ENCODE data around the gene LCN2. TPM values are rescaled to one million over a fixed set of nuclear protein-coding genes. Genes with fewer than 3 reads are reported as not detected.
"Not testable (repeated sequence)": the region's sequence is repeated elsewhere in the genome, so short reads cannot be mapped to it uniquely, and the experiment has no call there.

LCN2 gene
- total RNA-seq, 2 donors from 2014 or later: 12.3 to 358 TPM

DNA sequence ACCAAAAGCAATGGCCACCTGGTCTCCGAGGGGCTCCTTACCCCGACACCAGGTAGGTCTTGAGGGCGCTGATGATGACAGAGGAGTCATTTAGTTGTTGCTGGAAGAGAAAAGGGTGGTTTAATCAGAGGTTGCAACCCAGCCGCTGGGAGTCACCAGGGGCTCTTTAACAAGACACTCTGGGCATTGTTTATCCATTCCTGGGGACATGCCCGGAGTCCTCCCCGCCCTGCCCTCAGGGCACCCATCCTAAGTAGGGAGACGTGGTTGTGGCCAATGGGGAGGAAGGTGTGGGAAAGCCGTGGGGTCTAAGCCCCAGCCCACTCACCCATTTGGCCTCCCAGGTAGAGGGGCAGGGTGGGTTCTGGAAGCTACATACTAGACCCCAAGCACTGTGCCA, 24.8 kb upstream of the LCN2 start:
- ATAC-seq (no peak), DNase-seq (no peak)
- intact Hi-C loops (cut with DNase I, micrococcal nuclease): no loop called here

DNA sequence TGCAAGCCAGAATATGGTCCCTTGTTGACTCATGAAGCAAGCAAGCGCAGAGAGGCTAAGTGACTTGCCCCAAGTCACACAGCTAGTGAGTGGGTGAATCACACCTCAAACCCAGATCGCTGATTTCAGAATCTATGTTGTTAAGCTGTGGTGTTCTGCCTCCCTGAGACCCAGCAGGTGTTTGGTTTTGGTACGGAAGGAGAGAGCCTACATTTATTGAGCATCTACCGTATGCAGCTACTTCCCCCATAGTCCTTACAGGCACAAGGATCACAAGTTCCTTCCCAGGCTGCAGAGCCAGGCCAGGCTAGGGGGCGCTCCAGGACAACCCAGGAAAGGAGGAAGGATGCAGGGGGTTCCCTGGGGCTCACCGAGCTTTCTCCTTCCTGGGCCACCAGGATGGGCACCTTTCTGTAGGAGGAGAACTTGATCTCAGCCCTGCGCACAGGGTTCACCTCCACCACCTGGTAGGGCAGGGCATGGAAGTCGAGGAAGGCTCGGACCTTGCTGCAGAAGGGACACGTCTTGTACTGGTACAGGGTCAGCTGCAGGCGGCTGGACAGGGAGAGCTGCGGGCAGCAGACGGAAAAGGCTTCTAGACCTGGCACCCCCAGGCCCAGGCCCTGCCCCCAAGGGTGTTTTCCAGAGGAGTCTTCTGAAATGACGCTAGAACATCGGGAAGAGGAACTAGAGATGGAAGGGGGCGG, 24.2 kb upstream of the LCN2 start:
- intact Hi-C loops (cut with DNase I, micrococcal nuclease): no loop called here
- ATAC-seq (no peak), DNase-seq (peak; percentile 83 to 88)

DNA sequence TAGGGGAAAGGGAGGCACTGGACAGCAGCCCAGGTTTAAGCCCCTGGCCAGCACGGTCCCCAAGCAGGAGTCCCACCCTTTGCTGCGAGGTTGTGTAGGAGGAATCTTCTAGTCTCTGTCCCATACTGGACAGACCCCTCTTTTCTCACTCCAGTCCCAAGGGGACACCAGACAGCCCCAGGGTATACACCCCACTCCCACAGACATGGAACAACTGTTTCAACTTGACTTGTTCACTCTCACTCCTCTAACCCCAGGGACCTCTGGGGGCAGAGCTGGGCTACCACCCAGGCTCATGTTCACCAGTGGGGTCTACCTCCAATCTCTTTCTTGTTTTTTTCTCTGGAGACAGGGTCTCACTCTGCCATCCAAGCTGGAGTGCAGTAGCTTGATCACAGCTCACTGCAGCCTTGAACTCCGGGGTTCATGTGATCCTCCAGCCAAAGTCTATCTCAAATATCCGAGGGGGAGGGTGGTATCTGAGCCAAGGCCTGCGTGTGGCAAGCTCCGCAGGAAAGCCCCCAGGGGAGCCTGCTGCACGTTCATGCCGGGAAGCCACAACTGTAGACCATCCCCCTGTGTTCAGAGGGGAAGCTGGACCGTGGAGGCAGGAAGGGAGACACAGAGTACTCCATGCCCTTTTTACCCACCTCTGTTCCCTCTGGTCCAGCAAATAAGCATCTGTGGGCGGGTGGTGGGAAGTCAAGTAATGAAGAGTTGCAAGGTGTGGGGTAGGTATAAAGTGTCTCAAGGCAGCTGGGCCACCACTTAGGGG, 23.5 kb upstream of the LCN2 start:
- DNase-seq: peak; percentile 10 to 24
- intact Hi-C loops (cut with DNase I, micrococcal nuclease): no loop called here
- ATAC-seq: no peak

DNA sequence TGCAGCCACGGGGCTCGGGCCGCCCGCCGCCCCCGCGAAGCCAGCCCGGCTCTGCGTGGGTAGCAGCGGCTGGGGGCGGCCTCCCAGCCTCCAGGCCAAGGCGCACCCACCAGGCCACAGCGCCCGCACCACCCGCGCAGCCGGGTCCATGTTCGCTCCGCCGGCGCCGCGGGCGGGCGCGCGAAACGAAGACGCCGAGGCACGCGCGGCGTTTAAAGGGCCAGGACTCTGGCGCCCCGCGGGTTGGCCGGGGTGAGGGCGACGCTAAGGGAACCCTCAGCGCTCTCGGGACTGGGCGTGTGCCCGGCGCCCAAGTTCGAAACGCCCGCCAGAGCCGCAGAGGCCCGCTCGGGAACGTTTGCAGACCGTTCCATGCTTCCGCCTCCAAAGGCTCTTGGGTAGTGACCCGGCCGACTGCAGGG, 21.7 kb upstream of the LCN2 start, which contains the start of gene PTGES2:
Gene PTGES2 (minus strand): TSS at position 162 of the 422 bp plus-strand sequence. CDS start 12 bp downstream, at position 150.
- DNase-seq (peak; percentile 76 to 90), ATAC-seq (peak; percentile 73)
- intact Hi-C loops (cut with DNase I, micrococcal nuclease): no loop called here

DNA sequence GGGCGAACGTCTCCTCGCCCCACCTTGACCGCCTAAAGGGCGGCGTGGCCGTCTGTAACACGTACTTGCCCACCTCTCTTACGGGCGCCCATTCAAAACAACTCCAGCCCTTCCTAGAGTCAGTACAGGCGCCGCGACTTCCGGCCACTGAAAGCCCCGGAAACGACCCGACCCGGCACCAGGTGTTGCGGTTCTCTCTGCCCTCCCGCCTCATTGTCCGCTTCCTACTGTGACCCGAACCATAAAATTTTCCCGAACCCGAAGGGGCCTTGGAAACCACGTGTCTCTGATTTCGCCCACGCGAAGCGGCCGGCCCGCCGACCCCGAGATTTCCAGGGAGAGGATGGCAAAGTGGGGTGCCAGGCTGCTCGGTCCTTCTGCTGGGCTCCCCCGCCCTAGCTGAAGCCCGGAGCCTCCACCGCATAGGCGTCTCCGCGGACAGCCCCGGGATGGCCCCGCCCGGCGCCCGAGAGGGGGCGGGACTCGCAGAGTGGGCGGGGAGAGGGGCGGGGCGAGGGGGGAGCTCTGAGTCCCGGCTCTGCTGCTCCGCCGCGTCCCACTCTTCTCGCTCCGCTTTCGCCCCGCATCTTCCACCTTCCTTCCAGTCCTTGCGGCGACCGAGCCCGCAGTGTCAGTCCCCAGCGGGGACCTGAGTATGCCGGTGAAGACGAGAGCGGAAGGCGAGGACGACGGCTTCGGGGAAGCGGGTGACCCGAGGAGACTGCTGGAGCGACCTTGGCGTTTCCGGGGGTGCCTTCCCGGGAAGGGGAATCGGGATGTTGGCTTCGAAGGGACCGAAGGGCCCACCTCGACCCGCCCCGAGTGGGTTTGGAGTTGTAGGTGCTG, 21.0 kb upstream of the LCN2 start:
- ATAC-seq (peak; percentile 79), DNase-seq (peak; percentile 85 to 86)
- intact Hi-C loops (cut with DNase I, micrococcal nuclease): no loop called here

DNA sequence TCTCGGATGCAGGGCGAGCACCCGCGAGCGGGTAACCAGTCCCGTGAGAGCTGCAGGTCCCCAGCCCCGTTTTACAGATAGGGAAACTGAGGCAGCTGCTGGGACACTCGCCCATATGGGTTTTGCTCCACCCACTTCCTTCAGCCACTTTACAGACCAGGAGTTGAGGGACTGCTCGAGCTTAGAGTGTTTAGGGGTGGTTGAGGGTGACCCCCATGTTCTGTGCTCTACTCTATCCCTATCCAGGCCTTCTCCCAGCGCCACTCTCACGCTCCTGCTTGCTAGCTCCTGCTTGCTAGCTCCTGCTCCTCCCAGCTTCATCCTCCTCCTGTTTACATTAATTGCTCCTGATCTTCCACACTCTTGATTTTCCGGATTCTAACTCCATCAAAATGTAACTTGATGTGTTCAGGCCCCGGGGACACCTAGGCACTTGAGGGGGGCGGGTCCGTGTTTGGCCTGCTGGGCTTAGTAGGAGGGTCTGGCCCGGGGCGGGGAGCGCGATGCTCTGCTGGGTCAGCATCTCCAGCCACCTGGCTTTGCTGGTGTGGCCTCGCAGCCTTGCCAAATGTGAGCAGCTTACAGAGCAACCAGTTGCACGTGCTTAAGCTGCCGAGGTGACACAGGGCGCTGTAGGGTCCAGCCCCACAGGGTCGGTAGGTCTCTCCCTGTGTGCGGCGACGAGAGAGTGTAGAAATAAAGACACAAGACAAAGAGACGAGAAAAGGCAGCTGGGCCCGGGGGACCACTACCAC, 20.2 kb upstream of the LCN2 start:
- ATAC-seq (no peak), DNase-seq (peak in 1 of 2 donors; percentile 35)
- intact Hi-C loops (cut with DNase I, micrococcal nuclease): no loop called here

DNA sequence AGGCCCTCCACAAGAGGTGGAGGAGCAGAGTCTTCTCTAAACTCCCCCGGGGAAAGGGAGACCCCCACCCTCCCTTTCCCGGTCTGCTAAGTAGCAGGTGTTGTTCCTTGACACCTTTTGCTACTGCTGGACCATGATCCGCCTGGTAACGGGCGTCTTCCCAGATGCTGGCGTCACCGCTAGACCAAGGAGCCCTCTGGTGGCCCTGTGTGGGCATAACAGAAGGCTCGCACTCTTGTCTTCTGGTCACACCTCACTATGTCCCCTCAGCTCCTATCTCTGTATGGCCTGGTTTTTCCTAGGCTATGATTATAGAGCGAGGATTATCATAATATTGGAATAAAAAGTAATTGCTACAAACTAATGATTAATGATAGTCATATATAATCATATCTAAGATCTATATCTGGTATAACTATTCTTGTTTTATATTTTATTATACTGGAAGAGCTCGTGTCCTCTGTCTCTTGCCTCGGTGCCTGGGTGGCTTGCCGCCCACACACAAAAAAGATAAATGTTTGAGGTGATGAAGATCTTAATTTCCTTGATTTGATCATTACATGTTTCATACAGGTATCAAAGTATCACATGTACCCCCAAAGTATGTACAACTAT, 19.2 kb upstream of the LCN2 start:
- peak; percentile 55 to 71 for DNase-seq
- ATAC-seq; intact Hi-C loops (cut with DNase I, micrococcal nuclease): not testable (repeated sequence)

DNA sequence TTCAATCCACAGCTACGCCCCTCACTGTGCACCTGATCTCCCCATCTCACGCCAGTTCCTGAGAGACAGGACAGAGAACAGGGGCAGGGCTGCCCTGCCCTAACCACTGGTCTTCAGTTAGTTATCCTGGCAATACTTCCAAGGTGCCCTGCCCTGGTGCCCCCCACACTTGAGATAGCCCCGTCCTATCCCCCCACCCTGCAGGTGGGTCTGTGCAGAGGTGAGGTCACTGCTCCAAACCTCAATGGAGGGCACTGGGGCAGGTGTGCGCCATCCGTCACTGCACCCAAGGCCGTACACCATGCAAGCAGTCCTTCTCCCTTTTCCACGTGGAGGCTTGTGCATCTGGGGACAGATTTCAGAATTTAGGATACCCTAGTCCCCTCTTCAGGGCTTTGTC, 18.6 kb upstream of the LCN2 start:
- ATAC-seq; intact Hi-C loops (cut with DNase I, micrococcal nuclease): not testable (repeated sequence)
- DNase-seq: peak; percentile 8 to 23

DNA sequence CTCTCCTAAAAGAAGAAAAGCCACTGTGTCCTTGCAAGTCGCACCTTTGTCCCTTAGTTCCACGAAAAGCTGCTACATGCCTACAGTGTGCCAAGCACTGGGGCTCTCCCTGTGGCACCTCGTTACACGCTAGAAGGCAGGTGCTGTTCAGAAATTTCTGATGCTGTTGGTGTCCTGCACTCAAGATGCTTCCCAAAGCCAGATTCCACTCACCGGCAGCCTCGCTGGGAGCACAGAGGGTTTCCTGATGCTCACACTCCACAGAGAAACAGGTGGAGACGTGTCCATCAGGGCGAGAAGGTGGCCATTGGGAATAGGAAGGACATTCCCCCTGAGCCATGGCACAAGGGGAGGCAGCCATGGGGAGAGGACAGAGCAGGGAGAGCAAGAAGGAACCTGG, 17.9 kb upstream of the LCN2 start:
- intact Hi-C loops (cut with DNase I, micrococcal nuclease); ATAC-seq: not testable (repeated sequence)
- DNase-seq: peak; percentile 2 to 22

DNA sequence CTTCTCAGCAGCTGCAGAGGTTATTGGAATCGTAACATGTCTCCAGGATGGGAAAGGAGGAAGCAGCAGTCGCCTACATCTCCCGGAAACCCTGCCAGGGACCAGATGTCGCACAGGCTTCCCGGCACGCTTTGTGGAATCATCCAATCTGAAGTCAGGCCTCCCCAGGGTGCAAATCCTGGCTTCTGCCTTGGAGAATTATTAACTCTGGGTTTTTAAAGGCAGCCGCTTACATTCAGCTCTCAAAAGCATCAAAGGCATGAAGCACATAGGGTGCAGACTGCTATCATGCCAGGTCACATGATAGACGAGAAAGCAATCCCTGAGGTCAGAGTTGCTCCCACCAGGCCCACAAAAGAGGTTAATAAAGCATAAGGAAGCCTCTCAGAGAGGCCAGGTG, 17.1 kb upstream of the LCN2 start:
- ATAC-seq; intact Hi-C loops (cut with DNase I, micrococcal nuclease): not testable (repeated sequence)
- DNase-seq: peak; percentile 32 to 42

DNA sequence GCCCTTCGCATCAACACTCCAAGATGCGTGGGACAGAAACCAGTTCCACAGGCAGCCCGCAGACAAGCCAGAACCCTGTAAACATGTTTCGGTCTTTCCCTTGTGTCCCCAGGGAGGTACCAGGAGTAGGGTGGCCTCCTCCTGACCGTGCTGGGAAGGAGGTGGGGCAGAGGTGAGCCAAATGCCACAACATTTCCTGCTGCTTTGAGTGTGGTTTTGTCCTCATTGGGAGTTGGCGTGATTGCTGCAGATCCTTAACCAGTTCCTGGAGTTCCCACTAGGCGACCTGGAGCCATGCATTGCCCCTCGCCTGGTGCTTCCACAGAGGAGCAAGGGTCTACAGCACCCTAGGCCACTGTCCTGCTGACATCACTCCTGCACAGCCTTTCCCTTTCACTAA, 13.7 kb upstream of the LCN2 start:
- ATAC-seq; intact Hi-C loops (cut with DNase I, micrococcal nuclease): not testable (repeated sequence)
- peak in 1 of 2 donors; percentile 21 for DNase-seq

DNA sequence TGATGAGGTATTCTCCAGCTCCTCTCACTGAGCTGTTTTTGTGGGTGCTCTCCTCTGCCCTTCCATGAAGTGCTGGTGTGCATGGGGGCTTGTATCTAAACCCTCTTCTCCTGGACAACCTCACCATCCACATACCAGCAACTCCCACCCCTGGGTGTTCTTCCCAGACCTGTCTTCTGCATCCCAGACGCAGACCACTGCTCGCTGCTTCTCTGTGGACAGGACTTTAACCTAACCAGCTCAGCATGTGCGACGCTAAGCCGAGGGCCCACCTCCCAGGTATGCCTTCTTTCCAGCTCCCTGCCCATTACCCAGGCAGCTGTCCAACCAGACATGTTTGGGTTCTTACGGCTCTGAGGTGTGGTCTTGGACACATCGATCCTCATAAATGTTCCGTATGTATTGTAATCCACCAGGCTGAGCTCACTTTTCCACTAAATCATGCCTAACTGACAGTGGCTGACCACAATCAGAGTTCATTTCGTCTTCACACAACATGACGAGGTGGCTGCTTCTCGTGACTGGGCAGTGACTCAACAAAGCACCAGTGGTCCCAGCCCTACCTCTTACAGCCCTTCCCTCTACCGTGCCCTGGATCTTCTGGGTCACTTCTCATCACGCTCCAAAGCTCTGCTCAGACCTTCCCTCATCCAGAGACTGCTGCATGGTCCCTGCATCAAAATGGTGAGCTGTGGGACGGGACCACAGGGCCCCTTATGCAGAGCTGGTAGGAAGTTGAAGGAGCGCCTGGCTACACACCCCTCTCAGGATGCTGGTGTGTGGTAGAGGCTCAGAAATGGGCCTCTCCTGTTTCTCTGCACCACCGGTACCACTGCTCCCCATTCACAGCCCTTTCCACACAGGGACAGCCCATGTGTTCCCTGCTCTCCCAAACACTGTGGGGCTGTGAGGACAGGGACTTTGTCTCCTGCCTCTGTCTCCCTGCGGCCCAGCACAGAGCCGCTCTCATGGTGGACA, 12.1 kb upstream of the LCN2 start:
- peak in 1 of 2 donors; percentile 10 for DNase-seq

DNA sequence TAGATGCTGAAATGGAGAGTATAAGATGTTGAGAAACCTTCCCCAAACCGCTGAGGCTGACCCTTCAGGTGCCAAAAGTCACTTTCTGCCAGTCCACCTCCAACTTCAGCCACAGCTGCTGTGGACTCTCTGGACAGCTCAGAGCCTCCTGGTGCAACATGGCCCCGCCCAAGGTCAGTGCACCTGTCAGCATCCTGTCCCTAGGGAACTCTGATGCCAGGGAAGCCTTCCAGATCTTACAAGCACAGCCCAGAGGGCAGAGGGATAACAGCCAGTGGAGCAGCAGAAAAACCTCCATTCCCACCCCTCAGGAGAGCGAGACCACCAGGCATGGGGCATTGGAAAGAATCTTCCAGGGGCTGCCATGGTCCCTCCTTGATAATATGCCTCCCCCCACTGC, 11.3 kb upstream of the LCN2 start:
- DNase-seq (peak in 1 of 2 donors; percentile 20), ATAC-seq (peak; percentile 36)
- intact Hi-C loops (cut with DNase I, micrococcal nuclease): no loop called here

More for the DNA sequence above, 12.1 kb upstream of the LCN2 start:
- no peak for ATAC-seq
- intact Hi-C loops (cut with DNase I, micrococcal nuclease): no loop called here

DNA sequence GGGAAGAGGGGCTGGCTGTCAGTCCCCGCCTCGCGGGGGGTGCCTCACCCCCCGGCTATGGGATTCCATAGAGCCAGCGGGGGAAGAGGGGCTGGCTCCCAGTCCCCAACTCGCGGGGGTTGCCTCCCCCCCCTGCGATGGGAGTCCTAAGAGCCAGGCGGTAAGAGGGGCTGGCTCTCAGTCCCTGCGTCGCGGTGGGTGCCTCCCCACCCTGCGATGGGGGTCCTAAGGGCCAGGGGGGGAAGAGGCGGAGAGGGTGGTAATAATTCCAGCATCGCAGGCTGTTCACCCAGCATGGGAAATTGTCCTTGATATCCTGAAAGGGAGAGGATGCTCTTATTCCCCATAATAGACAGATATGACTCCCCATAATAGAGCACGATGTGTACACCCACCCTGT, 9.6 kb upstream of the LCN2 start:
- ATAC-seq (no peak), DNase-seq (no peak)
- intact Hi-C loops (cut with DNase I, micrococcal nuclease): no loop called here

DNA sequence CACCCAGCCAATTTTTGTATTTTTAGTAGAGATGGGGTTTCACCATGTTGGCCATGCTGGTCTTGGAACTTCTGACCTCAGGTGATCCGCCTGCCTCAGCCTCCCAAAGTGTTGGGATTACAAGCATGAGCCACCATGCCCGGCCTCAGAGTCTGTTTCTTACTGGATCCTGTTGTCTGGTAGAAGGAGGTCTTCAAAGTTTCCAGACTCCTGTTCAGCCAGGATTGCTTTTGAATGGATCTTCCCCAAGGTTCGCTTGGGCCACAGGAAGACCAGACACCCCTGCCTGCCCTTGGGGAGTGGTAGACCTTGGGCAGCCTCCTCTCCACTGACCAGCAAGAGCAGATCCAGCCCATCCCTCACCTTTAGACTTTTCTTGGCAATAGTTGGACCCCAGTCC, 7.6 kb upstream of the LCN2 start:
- intact Hi-C loops (cut with DNase I, micrococcal nuclease): no loop called here
- DNase-seq (peak in 1 of 2 donors; percentile 13), ATAC-seq (no peak)

DNA sequence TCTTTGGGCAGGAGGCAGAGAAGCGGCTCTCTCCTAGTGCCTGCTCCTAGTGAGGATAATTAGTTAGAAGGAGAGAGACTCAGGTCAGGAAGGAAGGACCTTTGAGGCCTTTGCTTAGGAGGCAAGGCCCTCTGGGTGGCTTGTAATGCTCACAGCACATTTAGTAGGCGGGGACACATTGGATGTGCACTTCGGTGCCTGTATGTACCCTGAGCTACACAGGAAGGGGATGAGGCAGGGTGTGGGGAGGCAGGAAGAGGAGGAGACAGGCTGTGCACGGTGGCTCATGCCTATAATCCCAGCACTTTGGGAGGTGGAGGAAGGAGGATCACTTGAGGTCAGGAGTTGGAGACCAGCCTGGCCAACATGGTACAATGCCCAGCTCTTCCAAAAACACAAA, 7.2 kb upstream of the LCN2 start:
- ATAC-seq (peak; percentile 27), DNase-seq (peak in 1 of 2 donors; percentile 27)
- intact Hi-C loops (cut with DNase I, micrococcal nuclease): no loop called here

DNA sequence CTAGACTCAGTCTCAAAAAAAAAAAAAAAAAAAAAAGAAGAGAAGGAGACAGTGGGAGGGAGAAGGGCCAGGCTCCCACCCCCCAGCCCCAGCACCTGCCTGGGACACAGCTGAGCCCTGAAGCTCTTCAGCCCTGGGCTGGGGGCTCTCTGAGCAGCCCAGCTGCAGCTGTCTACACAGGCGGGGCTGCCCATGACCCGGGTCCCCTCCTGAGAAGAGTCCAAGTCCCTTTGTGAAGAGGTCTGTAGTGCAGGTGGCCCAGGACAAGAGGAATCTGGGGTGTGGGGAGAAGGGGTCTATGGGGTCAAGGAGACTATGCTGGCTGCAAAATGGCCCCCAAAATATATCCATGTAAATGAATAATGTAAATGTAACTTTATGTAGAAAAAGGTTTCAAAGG, 6.7 kb upstream of the LCN2 start:
- DNase-seq (peak in 1 of 2 donors; percentile 20), ATAC-seq (no peak)
- intact Hi-C loops (cut with DNase I, micrococcal nuclease): no loop called here

Measured in left colon (tissue), 2 donors.